NCI-H2029 (cell line): ENCODE results near the gene IDI2.
"Not testable (repeated sequence)": the region's sequence is repeated elsewhere in the genome, so short reads cannot be mapped to it uniquely, and the experiment has no call there.

Source experiments
- DNase-seq: peaks from one replicate; lab custom pipeline; 2025; lab: John Stamatoyannopoulos, UW

Gene IDI2

GRCh38 chr10:1047937-1048336, 22.3 kb upstream of the IDI2 start:
- DNase-seq, result no peak

GRCh38 chr10:1045415-1045814, 19.8 kb upstream of the IDI2 start:
- no peak for DNase-seq

- no peak for DNase-seq
These were observed 19.3 kb upstream of the IDI2 start for GRCh38 chr10:1044964-1045363.

- no peak for DNase-seq
These were observed 18.5 kb upstream of the IDI2 start for GRCh38 chr10:1044146-1044545.

- DNase-seq, result no peak
These were observed 17.9 kb upstream of the IDI2 start for GRCh38 chr10:1043532-1043995.

GRCh38 chr10:1041514-1041913, 15.9 kb upstream of the IDI2 start:
- no peak for DNase-seq

- no peak for DNase-seq
These were observed 14.5 kb upstream of the IDI2 start for GRCh38 chr10:1040133-1040532.

- DNase-seq, result not testable (repeated sequence)
These were observed 13.1 kb upstream of the IDI2 start for GRCh38 chr10:1038769-1039168.

- DNase-seq, result no peak
These were observed 11.4 kb upstream of the IDI2 start for GRCh38 chr10:1037098-1037497.

GRCh38 chr10:1036341-1036791, 10.7 kb upstream of the IDI2 start:
- no peak for DNase-seq

- DNase-seq, result no peak
These were observed 9.5 kb upstream of the IDI2 start for GRCh38 chr10:1035201-1035600.

- DNase-seq, result no peak
These were observed 9.1 kb upstream of the IDI2 start for GRCh38 chr10:1034758-1035157.

GRCh38 chr10:1033601-1034000, 7.9 kb upstream of the IDI2 start:
- no peak for DNase-seq

- no peak for DNase-seq
These were observed 4.2 kb upstream of the IDI2 start for GRCh38 chr10:1029838-1030237.

- DNase-seq, result no peak
These were observed 919 bp upstream of the IDI2 start for GRCh38 chr10:1026578-1026977.

GRCh38 chr10:1024103-1024502, 1.6 kb downstream of the IDI2 start:
- DNase-seq, result no peak

- no peak for DNase-seq
These were observed 3.2 kb downstream of the IDI2 start for GRCh38 chr10:1022413-1022812.

- DNase-seq, result no peak
These were observed 4.7 kb downstream of the IDI2 start for GRCh38 chr10:1020958-1021357.

- DNase-seq, result no peak
These were observed 5.2 kb downstream of the IDI2 start for GRCh38 chr10:1020460-1020859.

GRCh38 chr10:1019362-1019761, 6.3 kb downstream of the IDI2 start:
- no peak for DNase-seq

- DNase-seq, result no peak
These were observed 10.0 kb downstream of the IDI2 start for GRCh38 chr10:1015688-1016087.

- DNase-seq, result no peak
These were observed 14.0 kb downstream of the IDI2 start for GRCh38 chr10:1011696-1012095.

- no peak for DNase-seq
These were observed 15.0 kb downstream of the IDI2 start for GRCh38 chr10:1010703-1011102.

- DNase-seq, result not testable (repeated sequence)
These were observed 15.7 kb downstream of the IDI2 start for GRCh38 chr10:1009947-1010346.

GRCh38 chr10:1009071-1009494, 16.6 kb downstream of the IDI2 start:
- DNase-seq, result no peak
